PC-9 (cell line): ENCODE measurements around the gene ZNF75A.

ENCODE experiments used
- EZH2 ChIP-seq: fragments of 200-600 bp; sonication (generic); IDR thresholded peaks from 2 replicates; pipeline ENCODE4 v1.8.0; 2017; ENCODE audit warnings: antibody characterized with exemption, low read depth
- TF ChIP-seq, protein P1 (sequence below): fragments of 200-600 bp; sonication (generic); conservative IDR thresholded peaks from 2 replicates; pipeline ENCODE4 v1.6.1; 2017; ENCODE audit warnings: mixed run types, antibody characterized with exemption, mild to moderate bottlenecking, moderate library complexity

DNA sequence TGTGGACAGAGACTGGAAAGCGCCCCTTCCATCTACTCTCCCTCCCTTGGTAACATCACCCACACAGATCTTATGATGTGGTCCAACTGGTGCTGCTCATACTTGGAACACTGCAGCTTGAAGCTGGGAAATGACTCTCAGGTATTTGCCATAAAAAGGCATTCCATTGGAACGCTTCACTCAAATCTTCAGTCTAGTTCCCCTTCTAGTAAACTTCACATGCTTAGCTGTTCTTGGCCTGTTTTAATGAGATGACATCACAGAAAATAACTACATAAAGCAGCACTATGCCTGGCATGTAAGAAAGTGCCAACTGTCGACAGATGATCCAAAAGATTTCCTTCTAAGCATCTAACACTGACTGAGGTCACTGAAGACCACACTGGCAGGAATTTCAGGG, 12.7 kb upstream of the ZNF75A start:
- TF ChIP-seq, protein P1, sequence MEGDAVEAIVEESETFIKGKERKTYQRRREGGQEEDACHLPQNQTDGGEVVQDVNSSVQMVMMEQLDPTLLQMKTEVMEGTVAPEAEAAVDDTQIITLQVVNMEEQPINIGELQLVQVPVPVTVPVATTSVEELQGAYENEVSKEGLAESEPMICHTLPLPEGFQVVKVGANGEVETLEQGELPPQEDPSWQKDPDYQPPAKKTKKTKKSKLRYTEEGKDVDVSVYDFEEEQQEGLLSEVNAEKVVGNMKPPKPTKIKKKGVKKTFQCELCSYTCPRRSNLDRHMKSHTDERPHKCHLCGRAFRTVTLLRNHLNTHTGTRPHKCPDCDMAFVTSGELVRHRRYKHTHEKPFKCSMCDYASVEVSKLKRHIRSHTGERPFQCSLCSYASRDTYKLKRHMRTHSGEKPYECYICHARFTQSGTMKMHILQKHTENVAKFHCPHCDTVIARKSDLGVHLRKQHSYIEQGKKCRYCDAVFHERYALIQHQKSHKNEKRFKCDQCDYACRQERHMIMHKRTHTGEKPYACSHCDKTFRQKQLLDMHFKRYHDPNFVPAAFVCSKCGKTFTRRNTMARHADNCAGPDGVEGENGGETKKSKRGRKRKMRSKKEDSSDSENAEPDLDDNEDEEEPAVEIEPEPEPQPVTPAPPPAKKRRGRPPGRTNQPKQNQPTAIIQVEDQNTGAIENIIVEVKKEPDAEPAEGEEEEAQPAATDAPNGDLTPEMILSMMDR = no peak
- TF ChIP-seq EZH2 = no peak
